ENCODE data around the gene CABP1. TPM values are rescaled to one million over a fixed set of nuclear protein-coding genes. Genes with fewer than 3 reads are reported as not detected.

The CABP1 gene
- total RNA-seq, 4 donors from 2014 or later, result 0.39 to 0.94 (median 0.89) TPM; not detected in 1

- 33 to 36% methylated on average over 8 of the region's 8 CpGs for WGBS, 2 donors
- DNase-seq (ENCODE audit: low spot score in 2 of 2), result no peak
- TF ChIP-seq POLR2A (IDR thresholded peaks at IDR 0.05), result no peak
- no peak for TF ChIP-seq CTCF (IDR thresholded peaks at IDR 0.05)
- intact Hi-C loops (cut with DNase I; ENCODE audit: low total_unique reads), result no loop called here
- H3K4me3 ChIP-seq (ENCODE audit: low read depth, poor library complexity, severe bottlenecking), result no peak overlapping the region
Measured at GRCh38 chr12:120618954-120619615, 21.3 kb upstream of the CABP1 start.

GRCh38 chr12:120620624-120621023 lies 19.8 kb upstream of the CABP1 start:
- TF ChIP-seq CTCF (IDR thresholded peaks at IDR 0.05), result no peak
- TF ChIP-seq POLR2A (IDR thresholded peaks at IDR 0.05), result no peak
- H3K4me3 ChIP-seq (ENCODE audit: low read depth, poor library complexity, severe bottlenecking), result no peak overlapping the region
- intact Hi-C loops (cut with DNase I; ENCODE audit: low total_unique reads), result no loop called here
- DNase-seq (ENCODE audit: low spot score in 2 of 2), result no peak
- 80 to 85% methylated on average over 2 of the region's 2 CpGs for WGBS, 2 donors

- WGBS, 2 donors, result 78 to 84% methylated on average over 26 of the region's 26 CpGs
- TF ChIP-seq CTCF (IDR thresholded peaks at IDR 0.05) (no peak), POLR2A (IDR thresholded peaks at IDR 0.05) (no peak)
Measured at GRCh38 chr12:120625557-120626419, 14.6 kb upstream of the CABP1 start.

DNA sequence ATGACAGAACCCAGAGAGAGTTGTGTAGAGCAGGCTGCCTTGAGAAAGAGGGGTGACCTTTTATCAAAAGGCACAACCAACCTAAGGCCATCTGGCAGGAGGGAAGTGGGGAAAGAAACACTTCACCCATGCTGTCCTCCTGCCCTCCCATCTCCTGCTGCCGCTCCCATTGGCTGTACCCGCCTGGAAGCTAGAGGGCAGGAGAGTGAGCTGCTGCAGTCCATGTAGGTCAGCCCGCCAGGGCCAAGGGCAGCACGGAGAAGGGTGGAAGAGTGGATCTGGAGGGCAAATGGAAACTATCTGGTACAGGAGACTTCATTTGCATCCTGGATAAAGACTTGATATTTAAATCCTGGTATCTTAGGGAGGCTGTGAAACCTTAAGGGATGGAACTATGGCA lies 11.5 kb upstream of the CABP1 start:
- TF ChIP-seq CTCF (IDR thresholded peaks at IDR 0.05) (no peak), POLR2A (IDR thresholded peaks at IDR 0.05) (no peak)
- 66 to 74% methylated on average over 4 of the region's 4 CpGs for WGBS, 2 donors
- DNase-seq (ENCODE audit: low spot score in 2 of 2), result no peak

More at GRCh38 chr12:120625557-120626419, 14.6 kb upstream of the CABP1 start:
- DNase-seq (ENCODE audit: low spot score in 2 of 2), result no peak
- intact Hi-C loops (cut with DNase I; ENCODE audit: low total_unique reads), result no loop called here
- no peak overlapping the region for H3K4me3 ChIP-seq (ENCODE audit: low read depth, poor library complexity, severe bottlenecking)

GRCh38 chr12:120630104-120630892 lies 10.1 kb upstream of the CABP1 start:
- no peak overlapping the region for H3K4me3 ChIP-seq (ENCODE audit: low read depth, poor library complexity, severe bottlenecking)
- TF ChIP-seq POLR2A (IDR thresholded peaks at IDR 0.05) (no peak), CTCF (IDR thresholded peaks at IDR 0.05) (no peak)
- intact Hi-C loops (cut with DNase I; ENCODE audit: low total_unique reads), result no loop called here
- DNase-seq (ENCODE audit: low spot score in 2 of 2), result no peak
- 49 to 56% methylated on average over 15 of the region's 15 CpGs for WGBS, 2 donors

More for the DNA sequence above, 11.5 kb upstream of the CABP1 start:
- intact Hi-C loops (cut with DNase I; ENCODE audit: low total_unique reads), result no loop called here
- no peak overlapping the region for H3K4me3 ChIP-seq (ENCODE audit: low read depth, poor library complexity, severe bottlenecking)
